HG03139 (cell line): ENCODE results near the gene RABGAP1L.
"Not testable (repeated sequence)": the region's sequence is repeated elsewhere in the genome, so short reads cannot be mapped to it uniquely, and the experiment has no call there.

ENCODE experiments used
- ATAC-seq: cut with Tn5 transposase; IDR thresholded peaks from one replicate; pipeline ENCODE4 v1.9.1; 2021; ENCODE audit not compliant: unreplicated experiment

RABGAP1L gene

DNA sequence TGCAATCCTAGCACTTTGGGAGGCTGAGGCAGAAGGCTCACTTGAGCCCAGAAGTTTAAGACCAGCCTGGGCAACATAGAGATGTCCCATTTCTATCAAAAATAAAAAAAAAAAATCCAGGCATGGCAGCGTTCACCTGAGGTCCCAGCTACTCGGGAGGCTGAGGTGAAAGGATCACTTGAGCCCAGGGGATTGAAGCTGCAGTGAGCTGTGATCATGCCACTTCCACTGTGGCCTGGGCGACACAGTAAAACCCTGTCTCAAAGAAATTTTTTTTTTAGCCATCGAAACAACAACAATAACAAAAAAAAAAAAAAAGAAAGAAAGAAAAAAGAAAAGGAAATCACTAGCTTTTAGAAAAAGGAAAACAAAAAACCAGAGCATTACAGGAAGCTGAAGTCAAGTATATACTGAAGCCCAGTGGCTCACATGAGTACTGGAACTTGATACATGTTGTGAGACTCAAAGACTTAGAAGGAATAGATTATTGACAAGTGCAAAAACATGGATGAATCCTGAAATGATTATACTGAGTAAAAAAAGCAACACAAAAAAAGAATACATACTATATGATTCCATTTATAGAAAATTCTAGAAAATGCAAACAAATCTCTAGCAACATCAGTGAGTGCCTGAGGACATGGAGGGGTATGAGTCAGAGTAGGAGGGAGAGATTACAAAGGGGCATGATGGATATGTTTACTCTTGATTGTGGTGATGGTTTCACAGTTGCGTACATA, 6.1 kb upstream of the RABGAP1L start:
- no peak for ATAC-seq

DNA sequence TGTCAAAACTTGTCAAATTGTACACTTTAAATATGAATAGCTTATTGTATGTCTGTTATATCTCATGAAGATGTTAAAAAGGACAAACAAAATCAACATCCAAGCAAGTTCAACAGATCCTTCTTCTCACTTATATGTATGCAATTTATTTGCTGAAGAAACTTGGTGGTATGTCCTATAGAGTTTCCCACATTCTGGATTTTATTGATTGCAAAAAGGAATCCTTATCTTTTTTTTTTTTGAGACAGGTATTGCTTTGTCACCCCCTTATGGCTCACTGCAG, 5.6 kb upstream of the RABGAP1L start:
- ATAC-seq, result no peak

DNA sequence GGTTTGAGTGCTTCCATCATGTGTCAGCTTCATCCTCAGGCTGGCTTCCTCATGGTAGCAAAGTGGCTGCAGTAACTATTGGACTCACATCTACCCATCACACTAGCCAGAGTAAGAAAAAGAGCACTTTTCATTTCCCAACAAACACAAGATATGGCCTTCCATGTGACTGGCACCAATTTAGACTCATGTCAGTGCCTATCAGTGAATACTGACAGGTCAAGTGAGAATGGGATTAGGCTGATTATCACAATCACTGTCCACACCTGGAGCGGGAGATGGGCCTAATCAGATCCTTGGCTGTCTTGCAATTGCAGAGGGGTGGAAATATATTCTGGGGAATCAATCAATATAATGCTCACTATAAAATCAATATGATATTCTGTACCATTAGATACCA, 2.9 kb upstream of the RABGAP1L start:
- no peak for ATAC-seq

DNA sequence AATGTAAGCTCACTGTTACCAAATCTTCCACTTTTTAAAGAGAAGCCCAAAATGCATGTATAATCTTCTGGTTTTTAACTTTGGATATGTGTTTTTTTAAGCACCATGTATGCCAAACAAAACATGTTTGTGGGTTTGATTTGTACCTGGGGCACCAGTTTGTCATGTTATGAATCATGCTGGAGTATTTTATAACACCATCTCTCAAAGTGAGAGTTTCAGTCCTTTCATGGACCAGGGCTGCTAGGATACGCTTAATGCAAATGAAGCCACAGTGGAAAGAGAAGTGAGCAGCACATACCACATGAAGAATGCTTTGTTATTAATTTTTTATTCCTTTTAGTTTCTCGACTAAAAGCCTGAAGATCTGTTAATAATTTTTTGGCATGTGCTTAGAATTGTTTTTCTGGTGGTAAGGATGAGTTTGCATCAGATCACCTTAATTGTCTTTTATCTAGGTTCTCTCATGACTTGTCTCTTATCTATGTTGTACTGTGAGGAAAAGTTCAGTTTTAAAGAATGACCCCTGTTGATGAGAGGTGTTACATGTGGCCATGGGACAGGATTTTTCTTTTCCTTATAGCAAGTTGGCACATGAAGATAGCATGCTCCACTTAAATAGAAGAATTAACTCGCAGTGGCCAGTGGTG, 2.0 kb upstream of the RABGAP1L start:
- peak; percentile 47 for ATAC-seq

DNA sequence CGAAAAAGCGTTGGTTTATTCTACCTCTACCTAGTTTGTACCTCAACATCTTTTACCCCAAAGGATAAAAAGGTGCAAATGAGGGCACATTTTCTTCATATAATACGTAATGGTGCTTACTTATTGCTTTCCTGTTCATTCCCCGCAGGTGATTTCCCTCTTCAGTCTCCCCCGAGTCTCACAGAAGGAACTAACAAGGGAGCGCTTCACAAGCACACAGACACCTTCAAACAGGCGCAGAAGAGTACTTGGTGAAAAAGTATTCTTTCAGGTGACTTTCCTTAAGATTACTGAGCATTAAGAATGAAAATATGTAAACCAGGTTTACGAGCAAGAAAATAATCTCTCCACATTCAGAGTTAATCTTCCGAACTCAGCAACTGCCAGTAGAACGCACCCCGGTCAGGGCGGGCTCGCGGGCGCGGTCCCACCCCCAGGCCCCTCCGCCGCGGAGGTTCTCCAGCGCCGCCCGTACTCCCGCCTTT, 511 bp upstream of the RABGAP1L start:
- no peak for ATAC-seq

DNA sequence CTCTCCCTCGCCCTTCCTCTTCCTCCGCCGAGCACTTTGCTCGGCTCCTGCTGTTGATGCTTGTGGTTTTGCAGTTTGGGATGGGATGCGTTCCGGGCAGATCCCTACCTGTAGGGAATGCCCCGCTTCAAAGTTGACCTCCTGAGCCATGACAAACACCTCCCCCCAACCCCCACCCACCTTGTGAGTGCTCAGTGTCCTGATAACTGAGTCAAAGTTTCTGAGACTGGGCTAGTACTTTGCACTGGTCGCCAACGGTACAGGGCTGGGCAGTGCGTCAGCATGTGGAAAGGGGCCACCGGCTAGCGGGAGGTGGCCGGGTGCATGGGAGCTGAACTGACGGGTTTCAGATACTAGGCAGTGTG, 771 bp downstream of the RABGAP1L start:
- no peak for ATAC-seq

DNA sequence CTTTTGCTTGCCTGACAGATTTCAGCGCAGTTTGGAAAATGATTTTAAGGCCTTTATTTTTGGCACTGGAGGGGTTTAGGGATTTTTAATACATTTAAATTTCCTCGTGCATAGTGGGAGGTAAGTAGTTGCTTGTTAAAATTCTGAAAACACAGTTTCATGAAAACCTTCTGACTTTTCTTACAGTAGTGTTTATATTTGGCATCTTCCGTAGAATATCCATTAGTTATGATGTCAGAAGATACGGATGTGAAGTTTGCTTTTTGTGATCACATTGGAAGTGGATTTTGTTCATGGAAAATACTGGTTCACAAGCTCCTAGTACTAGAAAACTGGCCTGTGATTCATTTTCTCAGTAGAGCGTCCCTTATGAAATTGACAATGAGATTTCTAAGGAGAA, 1.3 kb downstream of the RABGAP1L start:
- no peak for ATAC-seq

DNA sequence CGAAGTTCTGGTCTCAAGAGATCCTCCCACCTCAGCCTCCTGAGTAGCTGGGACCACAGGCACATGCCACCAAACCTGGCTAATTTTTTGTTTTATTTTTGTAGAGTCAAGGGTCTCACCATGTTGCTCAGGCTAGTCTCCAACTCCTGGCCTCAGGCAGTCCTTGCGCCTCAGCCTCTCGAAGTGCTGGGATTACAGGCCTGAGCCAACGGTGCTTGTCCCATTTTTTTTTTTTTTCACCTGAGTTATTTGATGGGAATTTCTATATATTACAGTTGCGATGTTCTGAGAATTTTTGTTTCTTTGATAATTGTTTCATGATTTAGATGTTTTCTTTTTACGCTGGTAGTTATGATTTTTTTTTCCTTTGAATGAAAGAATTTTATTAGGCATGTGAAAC, 2.5 kb downstream of the RABGAP1L start:
- ATAC-seq, result no peak

DNA sequence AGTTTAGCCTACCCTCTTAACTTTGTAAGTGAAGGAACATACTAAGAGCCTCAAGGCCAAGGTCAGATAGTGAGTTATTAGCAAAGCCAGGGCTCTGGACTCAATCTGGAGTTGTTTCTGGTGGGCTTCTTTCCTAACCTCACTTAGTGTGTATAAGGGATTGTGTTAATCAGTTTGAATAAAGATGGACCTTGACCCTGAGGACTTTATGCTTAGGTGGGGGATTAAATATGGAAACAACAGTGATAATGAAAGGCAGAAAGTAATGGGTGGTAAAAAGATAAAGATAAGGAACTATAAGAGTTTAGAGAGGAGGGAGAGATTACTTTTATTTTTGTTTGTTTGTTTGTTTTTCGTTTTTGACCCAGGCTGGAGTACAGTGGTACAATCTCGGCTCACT, 5.5 kb downstream of the RABGAP1L start:
- no peak for ATAC-seq

DNA sequence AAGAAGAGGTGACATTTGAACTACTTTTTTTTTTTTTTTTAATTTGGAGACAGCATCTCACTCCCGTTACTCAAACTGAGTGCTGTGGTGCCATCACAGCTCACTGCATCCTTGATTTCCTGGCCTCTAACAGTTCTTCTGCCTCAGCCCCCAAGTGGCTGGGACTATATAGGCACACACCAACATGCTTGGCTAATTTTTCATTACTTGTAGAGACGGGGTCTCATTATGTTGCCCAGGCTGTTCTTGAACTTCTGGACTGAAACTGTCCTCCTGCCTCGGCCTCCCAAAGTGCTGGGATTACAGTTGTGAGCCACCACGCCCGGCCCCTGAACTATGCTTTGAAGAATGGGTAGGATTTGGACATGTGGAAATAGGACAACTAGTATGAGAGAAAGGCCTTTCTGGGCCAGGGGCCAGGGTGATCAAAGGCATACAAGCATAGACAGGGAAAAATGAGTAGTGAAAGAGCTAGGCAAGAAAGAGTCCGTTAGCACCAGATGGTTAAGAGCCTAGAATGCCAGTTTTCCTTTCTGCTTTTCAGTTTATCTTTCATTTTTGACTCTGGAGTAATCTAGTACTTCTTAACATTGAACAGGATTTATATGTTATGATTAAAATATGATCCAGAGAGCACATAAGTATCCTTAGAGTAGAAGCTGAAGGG, 6.3 kb downstream of the RABGAP1L start:
- no peak for ATAC-seq

DNA sequence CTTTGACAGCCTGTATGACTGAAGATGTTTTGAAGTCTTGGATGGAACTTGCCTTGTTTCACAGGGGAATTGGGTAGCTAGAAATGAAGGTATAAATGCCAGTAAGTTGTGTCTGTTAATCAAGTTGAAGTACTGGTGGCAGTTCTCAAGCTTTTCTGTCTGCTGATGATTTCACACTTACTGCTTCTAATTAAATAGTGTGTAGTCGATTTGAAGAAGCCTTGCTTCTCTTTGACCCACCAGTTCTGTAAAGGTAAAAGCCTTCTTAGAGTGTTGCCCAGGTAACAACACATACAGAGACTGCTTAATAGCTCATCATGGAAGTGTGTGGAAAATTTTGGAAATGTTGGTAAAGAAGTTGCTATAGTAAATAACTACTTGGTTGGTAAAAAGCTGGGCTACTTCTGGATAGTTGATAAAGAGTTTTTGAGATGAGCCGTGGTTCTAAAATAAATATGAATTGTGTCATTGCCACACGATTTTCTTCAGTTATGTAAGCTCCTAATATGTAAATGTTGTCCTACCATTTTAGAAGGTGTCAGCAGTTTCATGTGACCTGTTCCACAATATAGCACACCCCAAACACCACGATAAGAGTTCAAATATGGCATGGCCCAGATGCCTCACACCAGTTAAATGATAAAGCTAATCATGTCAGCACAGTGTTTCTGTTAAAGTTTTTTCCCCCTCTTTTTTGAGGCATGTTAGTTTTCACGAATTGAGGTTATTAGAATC, 7.4 kb downstream of the RABGAP1L start:
- ATAC-seq, result no peak

DNA sequence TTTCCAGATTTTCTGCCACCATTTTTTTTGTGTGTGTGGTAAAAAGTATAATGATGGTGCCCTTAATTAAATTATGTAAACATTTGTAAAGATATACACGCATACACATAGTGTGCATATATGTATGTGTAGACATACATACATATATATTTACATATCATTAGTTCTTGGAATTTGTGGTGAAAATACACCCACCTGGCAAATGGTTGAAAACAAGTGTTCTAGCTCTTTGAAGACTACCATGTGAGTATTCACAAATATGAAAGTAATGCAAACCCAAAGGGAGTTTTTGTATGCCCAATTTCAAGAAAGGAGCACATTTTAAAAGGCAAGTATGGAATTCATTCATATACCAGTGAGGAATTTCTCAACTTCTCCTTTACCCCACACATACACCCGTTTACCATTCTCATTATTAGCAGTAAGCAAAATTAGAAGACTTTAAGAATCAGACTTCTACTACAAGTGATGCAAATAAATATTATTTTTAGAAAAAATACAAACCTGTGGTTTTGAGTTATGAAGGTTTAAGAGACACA, 8.0 kb downstream of the RABGAP1L start:
- no peak for ATAC-seq

DNA sequence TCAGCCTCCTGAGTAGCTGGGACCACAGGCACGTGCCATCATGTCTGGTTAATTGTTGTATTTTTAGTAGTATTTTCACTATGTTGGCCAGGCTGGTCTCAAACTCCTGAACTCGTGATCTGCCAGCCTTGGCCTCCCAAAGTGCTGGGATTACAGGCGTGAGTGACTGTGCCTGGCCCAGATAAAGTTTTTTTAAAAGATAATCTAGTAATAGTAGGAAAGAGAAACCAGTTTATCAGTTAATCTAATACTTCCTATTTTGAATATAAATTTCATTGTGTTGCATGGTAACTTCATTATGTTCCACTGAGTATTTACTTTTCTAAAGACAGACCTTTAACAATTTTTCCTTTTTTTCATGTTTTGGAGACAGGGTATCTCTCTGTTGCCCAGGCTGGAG, 10.0 kb downstream of the RABGAP1L start:
- ATAC-seq, result no peak

DNA sequence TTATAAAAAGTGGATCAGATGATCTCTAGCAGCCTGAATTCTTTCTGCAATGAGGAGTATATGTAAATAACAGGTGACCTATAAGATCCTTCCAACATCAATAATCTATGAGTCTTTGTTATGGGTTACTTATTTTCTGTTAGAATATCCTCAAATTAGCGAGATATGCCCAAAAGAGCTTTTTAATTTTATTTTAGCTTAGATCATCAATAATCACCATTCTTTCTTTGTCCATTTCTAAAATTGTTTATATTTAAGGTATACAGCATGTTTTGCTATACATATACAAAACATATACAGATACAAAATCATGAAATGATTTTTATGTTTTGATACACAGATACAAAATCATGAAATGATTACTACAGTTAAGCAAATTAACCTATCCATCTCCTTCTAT, 11.8 kb downstream of the RABGAP1L start:
- ATAC-seq, result no peak

DNA sequence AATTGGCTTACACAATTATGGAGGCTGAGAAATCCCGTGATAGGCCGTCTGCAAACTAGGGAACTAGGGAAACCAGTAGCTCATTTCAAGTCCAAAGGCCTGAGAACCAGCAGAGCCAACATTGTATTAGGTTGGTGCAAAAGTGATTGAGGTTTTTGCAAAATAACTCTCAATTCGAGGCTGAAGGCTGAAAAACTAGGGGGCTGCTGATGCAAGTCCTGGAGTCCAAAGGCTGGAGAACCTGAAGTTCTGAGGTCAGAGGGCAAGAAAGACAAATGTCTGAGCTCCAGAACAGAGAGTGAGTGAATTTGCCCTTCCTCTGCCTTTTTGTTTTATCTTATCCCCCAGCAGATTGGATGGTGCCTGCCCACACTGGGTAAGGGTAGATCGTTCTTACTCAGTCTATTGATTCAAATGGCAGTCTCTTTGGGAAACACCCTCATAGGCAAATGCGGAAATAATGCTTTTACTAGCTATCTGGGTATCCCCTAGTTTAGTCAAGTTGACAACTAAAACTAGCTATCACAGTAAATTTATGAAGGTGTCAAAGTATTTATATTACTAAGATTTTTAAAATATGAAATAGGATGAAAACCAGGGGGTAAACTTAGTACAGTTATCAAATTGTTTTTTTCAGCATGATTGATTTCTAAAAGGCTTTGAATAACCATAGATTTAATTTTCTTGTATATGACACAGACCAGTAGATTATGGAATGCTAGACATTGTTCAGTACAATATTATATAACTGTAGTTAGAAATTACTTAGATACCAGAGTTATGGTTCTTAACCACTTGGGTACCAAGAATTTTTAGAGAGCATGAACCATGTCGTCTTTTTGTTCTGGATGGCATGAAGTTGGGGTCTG, 15.4 kb downstream of the RABGAP1L start:
- no peak for ATAC-seq

DNA sequence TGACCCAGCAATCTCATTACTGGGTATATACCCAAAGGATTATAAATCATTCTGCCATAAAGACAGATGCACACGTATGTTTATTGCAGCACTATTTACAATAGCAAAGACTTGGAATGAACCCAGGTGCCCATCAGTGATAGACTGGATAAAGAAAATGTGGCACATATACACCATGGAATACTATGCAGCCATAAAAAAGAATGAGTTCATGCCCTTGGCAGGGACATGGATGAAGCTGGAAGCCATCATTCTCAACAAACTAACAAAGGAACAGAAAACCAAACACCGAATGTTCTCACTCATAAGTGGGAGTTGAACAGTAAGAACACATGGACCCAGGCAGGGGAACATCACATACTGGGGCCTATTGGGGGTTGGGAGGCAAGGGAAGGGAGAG, 19.1 kb downstream of the RABGAP1L start:
- ATAC-seq, result not testable (repeated sequence)

DNA sequence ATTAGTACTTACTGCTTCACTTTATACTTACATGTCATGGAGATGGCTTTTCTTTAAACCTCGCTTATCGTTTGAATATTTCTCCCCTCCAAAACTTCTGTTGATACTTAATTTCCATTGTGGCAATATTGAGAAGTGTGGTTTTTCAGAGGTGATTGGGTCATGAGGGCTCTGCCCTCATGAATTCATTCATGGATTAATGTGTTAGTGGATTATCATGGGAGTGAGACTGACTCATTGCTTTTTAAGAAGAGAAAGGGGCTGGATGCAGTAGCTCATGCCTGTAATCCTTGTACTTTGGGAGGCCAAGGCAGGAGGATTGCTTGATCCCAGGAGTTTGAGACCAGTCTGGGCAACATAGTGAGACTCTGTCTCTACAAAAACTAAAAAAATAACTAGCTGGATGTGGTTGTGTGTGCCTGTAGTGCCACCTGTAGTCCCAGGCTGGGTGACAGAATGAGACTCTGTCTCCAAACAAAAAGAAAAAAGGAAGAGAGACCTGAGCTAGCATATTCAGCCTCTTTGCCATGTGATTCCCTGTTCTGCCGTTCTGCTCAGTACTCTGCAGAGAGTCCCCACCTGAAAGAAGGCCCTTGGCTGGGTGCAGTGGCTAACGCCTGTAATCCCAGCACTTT, 30.2 kb downstream of the RABGAP1L start:
- no peak for ATAC-seq

DNA sequence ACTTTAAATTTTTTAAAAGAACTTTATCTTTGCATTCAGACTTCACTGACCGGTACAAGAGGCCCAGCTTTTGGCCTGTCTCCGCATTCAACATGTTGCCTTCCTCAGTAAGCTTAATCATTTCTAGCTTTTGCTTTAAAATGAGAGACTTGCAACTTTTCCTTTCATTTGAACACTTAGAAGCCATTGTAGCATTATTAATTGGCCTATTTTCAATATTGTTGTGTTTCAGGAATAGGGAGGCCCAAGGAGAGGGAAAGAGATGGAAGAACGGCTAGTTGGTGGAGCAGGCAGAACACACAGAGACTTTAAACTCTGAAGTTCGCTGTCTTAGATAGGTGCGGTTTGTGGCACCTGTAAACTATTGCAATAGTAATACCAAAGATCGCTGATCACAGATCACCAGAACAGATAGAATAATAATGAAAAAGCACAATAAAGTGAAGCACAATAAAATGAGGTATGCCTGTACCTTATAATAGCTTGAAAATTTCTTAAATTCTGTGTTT, 31.4 kb downstream of the RABGAP1L start:
- ATAC-seq, result no peak

DNA sequence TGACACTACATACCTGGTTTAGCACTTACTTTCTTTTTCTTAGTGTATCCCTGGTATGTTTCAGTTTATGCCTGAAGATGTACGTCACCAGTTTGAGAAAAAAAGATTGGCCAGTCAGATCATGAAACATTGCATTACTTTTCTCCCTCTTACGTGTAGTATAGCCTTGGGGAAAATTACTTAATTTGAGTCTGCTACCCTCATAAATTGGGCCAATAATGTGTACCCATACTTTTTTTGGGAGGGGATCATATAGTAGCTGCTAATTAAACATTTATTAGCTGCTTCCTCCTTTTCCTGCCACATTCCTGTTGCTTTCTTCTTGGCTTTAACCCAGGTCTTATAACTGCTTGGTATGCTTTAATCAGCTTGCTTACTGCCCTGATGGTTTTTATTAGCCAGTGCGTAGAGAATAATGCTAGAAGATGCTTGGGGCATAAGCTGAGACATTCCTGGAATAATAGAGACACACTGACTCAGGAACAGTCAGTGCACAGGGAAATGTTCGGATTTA, 32.1 kb downstream of the RABGAP1L start:
- ATAC-seq, result no peak

DNA sequence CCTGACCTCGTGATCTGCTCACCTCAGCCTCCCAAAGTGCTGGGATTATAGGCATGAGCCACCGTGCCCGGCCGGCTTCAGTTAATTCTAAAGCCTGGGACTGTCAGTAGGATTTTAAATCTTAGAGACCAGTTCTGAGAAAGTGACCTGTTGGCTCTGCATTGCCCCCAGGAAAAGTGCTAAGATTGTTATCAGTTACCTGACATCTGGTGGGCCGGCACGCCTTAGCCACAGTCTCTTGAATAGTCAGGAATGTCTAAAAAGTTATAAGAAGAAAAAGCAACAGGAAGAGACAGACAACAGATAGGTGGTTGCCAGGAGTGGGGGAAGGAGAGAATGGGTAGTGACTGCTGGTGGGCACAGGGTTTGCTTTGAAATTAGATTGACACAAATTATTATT, 35.1 kb downstream of the RABGAP1L start:
- no peak for ATAC-seq
